WI38 (cell line): ENCODE results near the gene COL11A1.

Experiments
- H3K4me3 ChIP-seq: 2 replicates; pipeline ENCODE4 v1.5.1; 2011; ENCODE audit warnings: low read depth, mild to moderate bottlenecking, control low read depth, low read length
- CTCF ChIP-seq: IDR thresholded peaks from 2 replicates; pipeline ENCODE4 v1.5.1; 2012; ENCODE audit warnings: low read depth, mild to moderate bottlenecking, control low read depth, low read length

Gene COL11A1

GRCh38 chr1:102879439-102879993, 228.8 kb downstream of the COL11A1 start:
- TF ChIP-seq CTCF: no peak
- no peak overlapping the region for H3K4me3 ChIP-seq

- TF ChIP-seq CTCF: no peak
- no peak overlapping the region for H3K4me3 ChIP-seq
Observed at GRCh38 chr1:102875756-102876155, 232.6 kb downstream of the COL11A1 start.

GRCh38 chr1:102872526-102872925, 235.8 kb downstream of the COL11A1 start:
- H3K4me3 ChIP-seq: no peak overlapping the region
- no peak for TF ChIP-seq CTCF

GRCh38 chr1:102872097-102872496, 236.2 kb downstream of the COL11A1 start:
- no peak for TF ChIP-seq CTCF
- no peak overlapping the region for H3K4me3 ChIP-seq

GRCh38 chr1:102863704-102864103, 244.6 kb downstream of the COL11A1 start:
- H3K4me3 ChIP-seq: no peak overlapping the region
- TF ChIP-seq CTCF: no peak

GRCh38 chr1:102861247-102861646, 247.1 kb downstream of the COL11A1 start:
- TF ChIP-seq CTCF: no peak
- no peak overlapping the region for H3K4me3 ChIP-seq

- H3K4me3 ChIP-seq: no peak overlapping the region
- TF ChIP-seq CTCF: no peak
Observed at GRCh38 chr1:102858695-102859094, 249.6 kb downstream of the COL11A1 start.
